NCI-H524 (cell line): Measurements from ENCODE around the gene GAS7.
A peak's percentile ranks its signal among the peaks of the same experiment; 100 is the strongest.
"Not testable (repeated sequence)": the region's sequence is repeated elsewhere in the genome, so short reads cannot be mapped to it uniquely, and the experiment has no call there.

Experiments used
- DNase-seq, 2 experiments: peaks; one replicate each; lab custom pipeline; 2025; lab: John Stamatoyannopoulos, UW

The GAS7 gene

DNA sequence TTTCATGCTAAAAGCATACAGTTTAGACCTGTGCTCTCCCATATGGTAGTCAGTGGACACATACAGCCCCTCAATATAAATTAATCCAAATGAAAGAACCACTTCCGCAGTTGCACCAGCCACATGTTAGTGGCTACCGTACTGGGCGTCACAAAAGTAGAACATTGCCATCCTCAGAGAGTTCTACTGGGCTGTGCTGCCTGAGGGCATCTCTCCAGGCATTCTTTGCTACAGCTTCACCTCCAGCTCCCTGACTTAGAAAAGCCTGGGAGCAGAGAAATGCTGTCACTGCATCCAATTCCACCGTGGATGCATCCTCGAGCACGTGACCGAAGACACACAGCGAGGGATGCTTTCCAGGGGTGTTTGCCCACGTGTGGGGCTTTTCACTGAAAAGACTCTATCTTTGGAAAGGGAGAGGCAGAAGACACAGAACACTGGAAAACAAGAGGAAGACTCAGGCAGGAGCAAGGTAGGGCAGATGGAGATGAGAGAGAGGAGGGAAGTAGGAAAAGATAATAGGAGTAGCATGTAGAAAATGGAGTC, 86.4 kb downstream of the GAS7 start:
- DNase-seq, result no peak

DNA sequence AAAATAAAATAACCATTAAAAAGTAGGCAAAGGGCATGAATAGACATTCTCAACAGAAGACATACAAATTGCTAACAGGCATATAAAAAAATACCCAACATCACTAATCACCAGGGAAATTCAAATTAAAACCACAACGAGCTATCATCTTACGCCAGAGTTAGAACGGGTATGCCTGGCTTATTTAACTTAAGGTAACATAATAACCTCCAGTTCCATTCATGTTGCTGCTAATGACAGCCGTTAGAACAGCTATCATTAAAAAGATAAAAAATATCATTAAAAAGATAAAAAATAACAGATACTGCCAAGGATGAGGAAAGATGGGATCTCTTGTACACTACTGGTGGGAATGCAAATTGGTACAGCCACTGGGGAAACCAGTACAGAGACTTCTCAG, 89.3 kb downstream of the GAS7 start:
- DNase-seq, result peak; percentile 21 to 44

DNA sequence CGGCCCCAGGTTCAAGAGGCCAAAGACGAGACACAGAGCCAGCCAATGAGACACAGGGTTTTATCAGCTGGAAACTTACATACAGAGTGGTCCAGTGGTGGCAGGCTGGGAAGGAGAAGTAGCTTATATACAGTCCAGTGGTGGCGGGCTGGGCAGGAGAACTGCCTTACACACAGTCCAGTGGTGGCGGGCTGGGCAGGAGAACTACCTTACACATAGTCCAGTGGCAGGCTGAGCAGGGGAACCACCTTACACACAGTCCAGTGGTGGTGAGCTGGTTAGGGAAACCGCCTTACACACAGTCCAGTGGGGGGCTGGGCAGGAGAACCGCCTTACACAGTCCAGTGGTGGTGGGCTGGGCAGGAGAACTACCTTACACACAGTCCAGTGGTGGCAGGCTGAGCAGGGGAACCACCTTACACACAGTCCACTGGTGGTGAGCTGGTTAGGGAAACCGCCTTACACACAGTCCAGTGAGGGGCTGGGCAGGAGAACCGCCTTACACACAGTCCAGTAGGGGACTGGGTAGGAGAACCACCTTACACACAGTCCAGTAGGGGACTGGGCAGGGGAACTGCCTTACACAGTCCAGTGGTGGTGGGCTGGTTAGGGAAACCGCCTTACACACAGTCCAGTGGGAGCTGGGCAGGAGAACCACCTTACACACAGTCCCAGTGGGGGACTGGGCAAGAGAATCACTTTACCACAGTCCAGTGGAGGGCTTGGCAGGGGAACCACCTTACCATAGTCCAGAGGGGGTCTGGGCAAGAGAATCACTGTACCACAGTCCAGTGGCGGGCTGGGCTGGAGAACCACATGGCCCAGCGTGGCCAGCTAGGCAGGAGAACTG, 90.9 kb downstream of the GAS7 start:
- no peak for DNase-seq

DNA sequence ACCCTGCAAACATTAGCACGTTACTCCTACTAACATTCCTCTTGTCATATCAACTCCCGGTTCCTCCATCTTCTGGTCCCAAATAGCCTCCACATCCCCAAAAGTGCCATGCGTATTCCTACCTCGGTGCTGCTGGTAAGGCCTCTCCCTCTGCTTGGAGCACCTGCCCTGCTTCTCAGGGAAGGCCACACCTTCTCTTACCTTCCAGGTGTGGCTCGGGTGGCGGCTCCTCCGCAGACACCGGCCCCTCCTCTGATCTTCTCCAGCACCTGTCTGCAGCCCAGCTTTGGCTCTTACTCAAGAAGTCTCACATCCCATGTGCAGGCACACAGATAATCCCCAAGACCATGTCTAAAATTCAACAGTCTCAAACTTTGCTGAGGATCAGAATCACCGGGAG, 92.3 kb downstream of the GAS7 start:
- DNase-seq, result no peak

DNA sequence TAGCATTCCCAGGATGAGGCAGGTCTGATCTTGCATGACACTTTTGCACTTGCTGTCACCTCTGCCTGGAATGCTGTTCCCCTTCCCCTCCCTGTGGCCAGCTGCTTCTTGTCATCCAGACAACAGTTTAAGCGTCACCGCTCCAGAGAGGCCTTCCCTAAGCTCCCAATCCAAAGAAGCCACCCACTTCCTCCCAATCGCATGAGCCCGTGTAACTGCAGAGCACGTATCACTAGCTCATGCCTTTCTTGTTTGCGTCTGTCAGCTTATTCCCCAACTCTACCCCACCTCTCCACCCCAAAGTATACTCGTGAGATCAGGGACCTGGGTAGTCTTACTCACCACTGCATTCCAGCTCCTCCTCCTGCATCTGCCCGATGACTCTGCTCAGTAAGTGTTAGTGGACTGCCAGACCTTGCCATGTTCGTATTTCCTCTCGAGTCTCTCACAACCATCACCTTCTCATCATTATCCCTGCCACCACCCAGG, 92.8 kb downstream of the GAS7 start:
- DNase-seq, result no peak

GRCh38 chr17:10103712-10104111, 94.7 kb downstream of the GAS7 start:
- DNase-seq, result no peak

GRCh38 chr17:10102817-10103216, 95.6 kb downstream of the GAS7 start:
- DNase-seq, result no peak

- no peak for DNase-seq
Observed at GRCh38 chr17:10099051-10099571, 99.3 kb downstream of the GAS7 start.

DNA sequence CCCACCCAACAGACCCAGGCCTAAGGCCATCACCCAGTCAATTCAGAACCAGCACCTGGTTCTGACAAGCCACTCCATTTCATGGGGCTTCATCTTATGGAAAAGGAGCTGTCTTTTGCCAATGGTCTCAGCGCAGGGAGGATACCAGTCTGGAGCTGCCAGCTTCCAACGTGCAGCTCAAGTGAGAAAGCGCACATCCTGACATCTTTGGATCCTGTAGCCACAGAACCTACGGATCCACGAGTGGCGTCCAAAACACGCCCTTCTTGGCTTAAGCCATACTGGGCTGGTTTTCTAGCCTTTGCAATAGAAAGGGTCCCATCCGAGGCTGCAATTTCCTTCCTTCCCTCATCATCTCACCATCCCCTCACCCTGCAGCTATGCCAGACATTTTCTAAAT, 101.8 kb downstream of the GAS7 start:
- no peak for DNase-seq

- DNase-seq, result not testable (repeated sequence)
Observed at GRCh38 chr17:10095295-10095694, 103.1 kb downstream of the GAS7 start.

- DNase-seq, result no peak
Observed at GRCh38 chr17:10094797-10095196, 103.6 kb downstream of the GAS7 start.

DNA sequence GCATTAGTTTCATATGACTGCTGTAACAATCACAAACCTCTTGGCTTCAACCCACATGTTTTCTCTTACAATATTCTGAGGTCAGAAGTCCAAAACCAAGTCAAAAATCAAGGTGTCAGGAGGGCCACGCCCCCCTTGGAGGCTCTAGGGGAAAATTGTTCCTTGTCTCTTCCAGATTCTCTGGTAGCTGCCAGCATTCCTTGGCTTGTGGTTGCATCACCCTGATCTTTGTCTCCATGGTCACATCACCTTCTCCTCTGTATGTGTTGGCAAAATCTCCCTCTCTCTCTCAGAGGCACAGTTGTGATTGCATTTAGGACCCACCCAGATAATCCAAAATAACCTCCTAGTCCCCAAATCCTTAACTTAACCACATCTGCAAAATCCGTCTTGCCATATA, 105.8 kb downstream of the GAS7 start:
- no peak for DNase-seq

DNA sequence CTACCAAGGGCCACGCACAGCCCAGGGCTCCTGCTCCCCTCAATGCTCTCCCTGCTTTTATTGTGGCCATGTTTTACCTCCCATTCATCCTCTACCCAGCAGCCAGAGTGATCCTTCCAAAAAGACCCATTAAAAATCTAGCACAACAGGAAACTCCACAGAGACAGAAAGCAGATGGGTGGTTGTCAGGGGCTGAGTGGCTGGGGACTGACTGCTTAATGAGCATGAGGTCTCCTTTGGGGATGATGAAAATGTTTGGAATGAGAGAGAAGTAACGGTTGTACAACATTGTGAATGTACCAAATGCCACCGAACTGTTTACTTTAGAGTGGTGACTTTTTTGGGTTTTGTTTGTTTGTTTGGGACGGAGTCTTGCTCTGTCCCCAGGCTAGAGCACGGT, 107.4 kb downstream of the GAS7 start:
- peak in 1 of 2 experiments; percentile 18 for DNase-seq

DNA sequence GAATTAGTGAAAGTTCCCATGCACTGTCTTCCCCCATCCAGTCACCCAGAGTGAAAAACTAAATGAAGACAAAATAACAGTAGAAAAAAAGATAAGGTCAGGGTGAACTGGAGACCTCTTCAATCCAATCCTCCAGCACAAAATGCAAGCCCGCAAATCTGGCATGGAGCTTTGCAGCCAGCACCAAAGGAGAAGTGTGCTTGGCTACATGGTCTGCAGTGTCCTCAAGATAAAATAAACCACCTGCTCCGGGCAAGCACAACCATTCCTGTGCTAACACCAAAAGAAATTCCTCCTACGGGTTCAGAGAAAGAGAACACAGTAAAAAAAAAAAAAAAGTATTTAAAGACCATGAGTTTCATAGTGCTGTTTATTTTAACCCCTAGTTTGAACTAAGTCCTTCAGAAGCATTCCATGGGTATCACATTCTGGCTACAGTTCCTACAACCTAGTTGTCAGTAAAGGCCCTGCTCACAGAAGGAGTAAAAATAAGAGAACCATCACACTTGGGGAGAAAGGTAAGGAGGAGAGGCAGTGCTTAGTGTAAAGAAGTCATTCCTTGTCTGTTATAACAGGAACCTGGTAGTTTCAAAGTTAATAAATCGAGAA, 109.1 kb downstream of the GAS7 start:
- no peak for DNase-seq

GRCh38 chr17:10088444-10088843, 110.0 kb downstream of the GAS7 start:
- DNase-seq, result peak in 1 of 2 experiments; percentile 53

DNA sequence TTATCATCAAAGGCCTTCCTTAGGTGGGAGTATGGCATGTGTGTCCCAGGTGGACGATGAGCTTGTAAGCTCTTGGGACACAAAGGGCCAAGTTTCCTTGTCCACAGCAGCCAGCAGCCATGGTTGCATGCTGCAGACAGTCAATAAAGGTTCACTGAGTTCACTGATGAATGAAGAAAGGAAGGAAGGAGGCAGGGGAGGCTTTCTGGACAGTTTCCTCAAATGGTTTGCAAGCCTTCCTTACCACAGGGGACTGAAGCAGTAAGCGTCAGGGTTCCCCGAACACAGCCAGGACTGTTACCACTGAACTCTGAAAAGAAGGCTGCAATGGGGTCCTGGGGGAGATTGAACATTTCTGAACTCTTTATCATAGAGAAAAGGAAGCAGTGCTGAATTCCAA, 111.1 kb downstream of the GAS7 start:
- DNase-seq, result no peak

DNA sequence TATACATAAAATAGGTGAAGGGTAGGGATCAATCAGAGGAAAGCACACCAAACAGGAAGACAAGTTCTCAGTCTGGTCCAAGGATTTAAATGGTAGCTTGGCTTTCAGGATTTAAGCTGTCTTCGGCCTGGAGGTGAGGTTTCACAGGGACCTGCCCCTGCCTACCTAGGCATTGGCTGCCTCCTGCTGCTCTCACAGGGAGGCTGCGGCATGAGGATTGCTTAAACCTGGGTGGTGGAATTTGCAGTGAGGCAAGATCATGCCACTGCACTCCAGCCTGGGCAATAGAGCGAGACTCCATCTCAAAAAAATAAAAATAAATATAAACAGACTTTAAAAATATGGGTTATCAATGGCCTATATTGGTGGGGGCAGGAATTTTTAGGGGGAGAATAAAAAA, 114.5 kb downstream of the GAS7 start:
- DNase-seq, result no peak

- no peak for DNase-seq
Observed at GRCh38 chr17:10082795-10083194, 115.6 kb downstream of the GAS7 start.

DNA sequence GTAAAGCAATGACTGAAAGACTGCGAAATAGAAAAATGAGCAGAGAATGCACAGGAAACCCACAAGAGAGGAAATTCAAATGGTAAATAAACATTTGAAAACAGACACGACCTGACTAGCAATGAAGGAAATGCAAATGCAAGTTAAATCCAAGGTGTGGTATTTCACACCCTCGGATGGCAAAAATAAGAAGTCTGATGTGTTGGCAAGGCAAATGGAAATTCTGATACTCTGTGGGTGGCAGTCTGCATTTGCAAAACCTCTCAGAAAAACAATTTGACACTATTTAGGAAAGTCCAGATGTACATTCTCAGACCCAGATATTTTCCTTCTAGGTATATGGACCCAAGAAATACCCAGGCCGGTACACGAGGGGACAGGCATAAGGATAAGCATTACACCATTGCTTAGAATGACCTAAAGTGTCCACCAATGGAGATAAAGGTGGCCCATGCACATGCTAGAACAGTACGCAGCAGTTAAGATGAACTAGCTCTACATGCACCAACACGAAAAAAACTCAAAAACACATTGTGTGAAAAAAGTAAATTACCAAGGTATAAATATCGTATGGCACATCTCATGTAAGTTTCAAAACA, 116.7 kb downstream of the GAS7 start:
- no peak for DNase-seq

DNA sequence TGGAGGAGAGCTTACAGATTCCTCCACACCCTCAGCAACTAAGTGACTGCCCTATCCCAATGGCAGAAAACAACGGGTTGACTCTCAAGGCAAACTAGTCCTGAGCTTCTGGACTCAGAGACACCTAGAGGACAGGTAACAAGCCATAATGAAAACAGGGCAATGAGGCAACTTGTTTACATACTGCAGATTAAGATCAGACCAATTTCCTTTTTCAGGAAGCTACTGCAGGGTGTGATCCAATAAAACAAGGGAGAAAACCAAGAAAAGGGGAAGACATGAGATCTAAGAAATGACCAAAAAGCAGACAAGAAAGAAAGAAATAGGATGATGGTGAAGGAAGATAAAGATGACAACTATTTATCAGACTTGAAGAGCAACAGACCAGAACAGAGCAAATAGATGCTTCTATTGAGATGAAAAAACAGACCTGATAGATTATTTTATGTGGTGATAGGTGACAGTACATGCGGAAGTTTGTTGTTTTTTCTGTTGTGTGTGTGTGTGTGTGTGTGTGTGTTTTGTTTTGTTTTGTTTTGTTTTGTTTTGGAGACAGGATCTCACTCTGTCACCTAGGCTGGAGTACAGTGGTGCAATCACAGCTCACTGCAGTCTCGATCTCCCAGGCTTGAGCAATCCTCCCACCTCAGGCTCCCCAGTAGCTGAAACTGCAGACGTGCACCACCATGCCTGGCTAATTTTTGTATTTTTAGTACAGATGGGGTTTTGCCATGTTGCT, 120.7 kb downstream of the GAS7 start:
- DNase-seq, result no peak

DNA sequence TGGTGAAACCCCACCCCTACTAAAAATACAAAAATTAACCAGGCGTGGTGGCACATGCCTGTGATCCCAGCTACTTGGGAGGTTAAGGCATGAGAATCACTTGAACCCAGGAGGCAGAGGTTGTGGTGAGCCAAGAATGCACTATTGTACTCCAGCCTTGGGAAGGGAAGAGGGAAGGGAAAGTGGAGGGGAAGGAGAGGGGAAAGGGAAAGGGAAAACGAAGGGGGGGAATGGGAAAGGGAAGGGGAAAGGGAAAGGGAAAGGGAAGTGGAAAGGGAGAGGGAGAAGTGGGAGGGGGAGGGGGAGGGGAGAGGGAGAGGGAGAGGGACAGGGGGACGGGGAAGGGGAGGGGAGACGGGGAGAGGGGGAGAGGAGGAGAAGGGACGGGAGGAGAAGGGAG, 122.5 kb downstream of the GAS7 start:
- DNase-seq, result no peak

GRCh38 chr17:10073941-10074340, 124.5 kb downstream of the GAS7 start:
- no peak for DNase-seq
